Progenitor cell of endocrine pancreas (in vitro differentiated cells): ENCODE results near the gene STIM1. TPM values are rescaled to one million over a fixed set of nuclear protein-coding genes. Genes with fewer than 3 reads are reported as not detected.
"Not testable (repeated sequence)": the region's sequence is repeated elsewhere in the genome, so short reads cannot be mapped to it uniquely, and the experiment has no call there.

Experiments
- DNase-seq: peaks from one replicate; pipeline ENCODE4 v3.0.0; 2021; ENCODE audit warnings: low spot score; ENCODE audit not compliant: unreplicated experiment
- H3K27ac Mint-ChIP-seq: 2 replicates; pipeline ENCODE4 v1.8.0; 2021; ENCODE audit warnings: mild to moderate bottlenecking, moderate library complexity, mixed read lengths
- H3K27me3 Mint-ChIP-seq: 2 replicates; pipeline ENCODE4 v1.8.0; 2021; ENCODE audit warnings: mixed read lengths
- H3K36me3 Mint-ChIP-seq: 2 replicates; pipeline ENCODE4 v1.8.0; 2022; ENCODE audit warnings: mixed read lengths; ENCODE audit not compliant: insufficient read depth
- H3K4me1 Mint-ChIP-seq: 2 replicates; pipeline ENCODE4 v1.8.0; 2021; ENCODE audit warnings: low read depth, mixed read lengths
- H3K4me3 Mint-ChIP-seq: 2 replicates; pipeline ENCODE4 v1.8.0; 2021; ENCODE audit warnings: low read depth, mild to moderate bottlenecking, moderate library complexity, mixed read lengths
- H3K9me3 Mint-ChIP-seq: 2 replicates; pipeline ENCODE4 v1.8.0; 2021; ENCODE audit warnings: low read depth, mixed read lengths
- CTCF ChIP-seq: fragments of 200-600 bp; sonication (generic); IDR thresholded peaks from one replicate; pipeline ENCODE4 v1.5.0; 2021; ENCODE audit warnings: antibody characterized with exemption, mild to moderate bottlenecking; ENCODE audit not compliant: unreplicated experiment
- total RNA-seq: library from RNA; stranded (reverse); gene quantifications from 2 replicates; pipeline ENCODE4 v1.2.1, GENCODE V29; 2021

The STIM1 gene
- total RNA-seq, 1 donor from 2014 or later: 27.2 TPM

- H3K36me3 Mint-ChIP-seq: no peaks in the 10 kb centered on the region
- H3K9me3 Mint-ChIP-seq: no peaks in the 10 kb centered on the region
- no peak overlapping the region for H3K27ac Mint-ChIP-seq
- H3K4me1 Mint-ChIP-seq: no peaks in the 10 kb centered on the region
- no peak overlapping the region for H3K4me3 Mint-ChIP-seq
- no peaks in the 10 kb centered on the region for H3K27me3 Mint-ChIP-seq
- TF ChIP-seq CTCF: no peak
- DNase-seq: no peak
Measured at GRCh38 chr11:4041731-4042391, 186.4 kb downstream of the STIM1 start.

- H3K36me3 Mint-ChIP-seq: no peaks in the 10 kb centered on the region
- no peak for TF ChIP-seq CTCF
- H3K4me3 Mint-ChIP-seq: no peak overlapping the region
- H3K27ac Mint-ChIP-seq: no peak overlapping the region
- no peaks in the 10 kb centered on the region for H3K9me3 Mint-ChIP-seq
- no peaks in the 10 kb centered on the region for H3K27me3 Mint-ChIP-seq
- no peak for DNase-seq
- no peaks in the 10 kb centered on the region for H3K4me1 Mint-ChIP-seq
Measured at GRCh38 chr11:4044976-4045646, 189.6 kb downstream of the STIM1 start.

- no peaks in the 10 kb centered on the region for H3K4me1 Mint-ChIP-seq
- H3K9me3 Mint-ChIP-seq: no peaks in the 10 kb centered on the region
- TF ChIP-seq CTCF: no peak
- no peaks in the 10 kb centered on the region for H3K27me3 Mint-ChIP-seq
- peaks cover 8% of the 10 kb centered on the region for H3K36me3 Mint-ChIP-seq
- no peak overlapping the region for H3K4me3 Mint-ChIP-seq
- no peak overlapping the region for H3K27ac Mint-ChIP-seq
- DNase-seq: no peak
Measured at GRCh38 chr11:4048340-4048739, 192.9 kb downstream of the STIM1 start.

GRCh38 chr11:4049006-4049405 is 193.5 kb downstream of the STIM1 start:
- peaks cover 8% of the 10 kb centered on the region for H3K36me3 Mint-ChIP-seq
- no peak for TF ChIP-seq CTCF
- no peak overlapping the region for H3K4me3 Mint-ChIP-seq
- DNase-seq: no peak
- no peaks in the 10 kb centered on the region for H3K27me3 Mint-ChIP-seq
- H3K9me3 Mint-ChIP-seq: no peaks in the 10 kb centered on the region
- no peak overlapping the region for H3K27ac Mint-ChIP-seq
- no peaks in the 10 kb centered on the region for H3K4me1 Mint-ChIP-seq

- no peak for DNase-seq
- Mint-ChIP-seq H3K36me3 (peaks cover 8% of the 10 kb centered on the region), H3K4me1 (no peaks in the 10 kb centered on the region), H3K9me3 (no peaks in the 10 kb centered on the region), H3K27me3 (no peaks in the 10 kb centered on the region), H3K4me3 (no peak overlapping the region), H3K27ac (no peak overlapping the region)
- no peak for TF ChIP-seq CTCF
Measured at GRCh38 chr11:4050138-4050537, 194.7 kb downstream of the STIM1 start.

- H3K27ac Mint-ChIP-seq, H3K36me3 Mint-ChIP-seq, H3K27me3 Mint-ChIP-seq, H3K4me1 Mint-ChIP-seq, DNase-seq, H3K4me3 Mint-ChIP-seq, H3K9me3 Mint-ChIP-seq: not testable (repeated sequence)
Measured at GRCh38 chr11:4053200-4053599, 197.7 kb downstream of the STIM1 start.
